Neural cell (in vitro differentiated cells): ENCODE measurements around the gene DOCK7. TPM values are rescaled to one million over a fixed set of nuclear protein-coding genes. Genes with fewer than 3 reads are reported as not detected.

Experiments used
- H2AFZ ChIP-seq: fragments of 200-600, 300-800 bp; sonication (generic), shearing (Covaris generic); 2 replicates; pipeline ENCODE4 v1.6.0; 2014; ENCODE audit warnings: low read depth, mild to moderate bottlenecking, antibody characterized with exemption, low read length, moderate library complexity
- H3F3A ChIP-seq: fragments of 200-600 bp; shearing (Covaris generic); 2 replicates; pipeline ENCODE4 v1.6.1; 2016; ENCODE audit warnings: mild to moderate bottlenecking, moderate library complexity, mixed read lengths, antibody characterized with exemption, low read length; ENCODE audit not compliant: insufficient read depth, poor library complexity, severe bottlenecking
- H3K27ac ChIP-seq: fragments of 200-600, 300-800 bp; sonication (generic), shearing (Covaris generic); 2 replicates; pipeline ENCODE4 v1.5.1; 2014; ENCODE audit warnings: mild to moderate bottlenecking, low read length, moderate library complexity
- H3K27me3 ChIP-seq: fragments of 300-800, 200-600 bp; sonication (generic), shearing (Covaris generic); 2 replicates; pipeline ENCODE4 v1.6.0; 2014; ENCODE audit warnings: mild to moderate bottlenecking, low read depth, low read length, moderate library complexity; ENCODE audit not compliant: insufficient read depth
- H3K36me3 ChIP-seq: fragments of 300-800, 200-600 bp; sonication (generic), shearing (Covaris generic); 2 replicates; pipeline ENCODE4 v1.5.1; 2014; ENCODE audit warnings: mild to moderate bottlenecking, antibody characterized with exemption, low read length, moderate library complexity; ENCODE audit not compliant: insufficient read depth
- H3K4me2 ChIP-seq: fragments of 300-800, 200-600 bp; sonication (generic), shearing (Covaris generic); 2 replicates; pipeline ENCODE4 v1.6.0; 2014; ENCODE audit warnings: mild to moderate bottlenecking, low read length
- H3K4me3 ChIP-seq: fragments of 300-800, 200-600 bp; sonication (generic), shearing (Covaris generic); 2 replicates; pipeline ENCODE4 v1.5.1; 2014; ENCODE audit warnings: mild to moderate bottlenecking, low read length, moderate library complexity
- H3K79me2 ChIP-seq: fragments of 200-600 bp; shearing (Covaris generic); replicated peaks from 2 replicates; pipeline ENCODE4 v1.6.0; 2014; ENCODE audit warnings: mild to moderate bottlenecking, low read length, moderate library complexity; ENCODE audit not compliant: insufficient read depth
- H3K9ac ChIP-seq: fragments of 300-800, 200-600 bp; sonication (generic), shearing (Covaris generic); 2 replicates; pipeline ENCODE4 v1.6.1; 2016; ENCODE audit warnings: mild to moderate bottlenecking, low read length, mixed read lengths
- H3K9me2 ChIP-seq: fragments of 200-600 bp; shearing (Covaris generic); 2 replicates; pipeline ENCODE4 v1.6.1; 2016; ENCODE audit warnings: mild to moderate bottlenecking, low read length, mixed read lengths; ENCODE audit not compliant: insufficient read depth
- H3K9me3 ChIP-seq: fragments of 200-600, 300-800 bp; sonication (generic), shearing (Covaris generic); 2 replicates; pipeline ENCODE4 v1.6.1; 2016; ENCODE audit warnings: mild to moderate bottlenecking, mixed run types, low read length, moderate library complexity, mixed read lengths
- H4K20me1 ChIP-seq: fragments of 200-600 bp; shearing (Covaris generic); 2 replicates; pipeline ENCODE4 v1.6.1; 2016; ENCODE audit warnings: mild to moderate bottlenecking, mixed run types; ENCODE audit not compliant: insufficient read depth
- EP300 ChIP-seq: fragments of 450-650 bp; conservative IDR thresholded peaks from 2 replicates; pipeline ENCODE4 v1.6.1; 2014; ENCODE audit warnings: antibody characterized with exemption, mild to moderate bottlenecking, moderate library complexity; ENCODE audit not compliant: poor library complexity, severe bottlenecking
- EZH2 ChIP-seq: fragments of 200-600, 300-800 bp; shearing (Covaris generic), sonication (generic); IDR thresholded peaks from 2 replicates; pipeline ENCODE4 v1.6.1; 2014; ENCODE audit warnings: antibody characterized with exemption, low read length, borderline replicate concordance, mild to moderate bottlenecking; ENCODE audit not compliant: insufficient read depth, poor library complexity, severe bottlenecking
- MXI1 ChIP-seq: fragments of 450-650 bp; conservative IDR thresholded peaks from 2 replicates; pipeline ENCODE4 v1.6.1; 2014; ENCODE audit warnings: antibody characterized with exemption, mild to moderate bottlenecking; ENCODE audit not compliant: poor library complexity, severe bottlenecking
- POLR2AphosphoS5 ChIP-seq: IDR thresholded peaks from 2 replicates; pipeline ENCODE4 v1.6.1; 2012
- RAD21 ChIP-seq: fragments of 450-650 bp; conservative IDR thresholded peaks from 2 replicates; pipeline ENCODE4 v1.6.1; 2014; ENCODE audit warnings: antibody characterized with exemption, mild to moderate bottlenecking, moderate library complexity
- SMC3 ChIP-seq: fragments of 450-650 bp; conservative IDR thresholded peaks from 2 replicates; pipeline ENCODE4 v1.6.1; 2014; ENCODE audit warnings: antibody characterized with exemption, mild to moderate bottlenecking, moderate library complexity; ENCODE audit not compliant: poor library complexity
- TAF1 ChIP-seq: IDR thresholded peaks from 2 replicates; pipeline ENCODE4 v1.6.1; 2012; ENCODE audit warnings: low read depth
- polyA plus RNA-seq: library from polyadenylated mRNA; depleted of rRNA; stranded (reverse); fragments of >200 nt; gene quantifications from 2 replicates; pipeline ENCODE4 v1.2.3, GENCODE V29; 2014
- TF ChIP-seq, protein P1 (sequence below): IDR thresholded peaks from 2 replicates; pipeline ENCODE4 v1.6.1; 2012; ENCODE audit warnings: borderline replicate concordance
- TF ChIP-seq, protein P2 (sequence below): fragments of 450-650 bp; IDR thresholded peaks from 2 replicates; pipeline ENCODE4 v1.5.1; 2014; ENCODE audit warnings: antibody characterized with exemption, mild to moderate bottlenecking, moderate library complexity; ENCODE audit not compliant: poor library complexity, severe bottlenecking

Gene DOCK7
- polyA plus RNA-seq, 1 donor from 2014 or later = 129 TPM

DNA sequence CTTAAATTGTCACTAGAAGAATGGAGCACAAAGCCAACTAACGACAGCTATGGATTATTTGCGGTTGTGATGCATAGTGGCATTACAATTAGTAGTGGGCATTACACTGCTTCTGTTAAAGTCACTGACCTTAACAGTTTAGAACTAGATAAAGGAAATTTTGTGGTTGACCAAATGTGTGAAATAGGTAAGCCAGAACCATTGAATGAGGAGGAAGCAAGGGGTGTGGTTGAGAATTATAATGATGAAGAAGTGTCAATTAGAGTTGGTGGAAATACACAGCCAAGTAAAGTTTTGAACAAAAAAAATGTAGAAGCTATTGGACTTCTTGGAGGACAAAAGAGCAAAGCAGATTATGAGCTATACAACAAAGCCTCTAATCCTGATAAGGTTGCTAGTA, 237.9 kb downstream of the DOCK7 start:
- H3K36me3 ChIP-seq = no peaks in the 10 kb centered on the region
- H3K9ac ChIP-seq = no peak overlapping the region
- no peak overlapping the region for H3K27ac ChIP-seq
- no peaks in the 10 kb centered on the region for H3K27me3 ChIP-seq
- no peaks in the 10 kb centered on the region for H3K79me2 ChIP-seq
- H3K9me2 ChIP-seq = no peaks in the 10 kb centered on the region
- TF ChIP-seq, protein P1, sequence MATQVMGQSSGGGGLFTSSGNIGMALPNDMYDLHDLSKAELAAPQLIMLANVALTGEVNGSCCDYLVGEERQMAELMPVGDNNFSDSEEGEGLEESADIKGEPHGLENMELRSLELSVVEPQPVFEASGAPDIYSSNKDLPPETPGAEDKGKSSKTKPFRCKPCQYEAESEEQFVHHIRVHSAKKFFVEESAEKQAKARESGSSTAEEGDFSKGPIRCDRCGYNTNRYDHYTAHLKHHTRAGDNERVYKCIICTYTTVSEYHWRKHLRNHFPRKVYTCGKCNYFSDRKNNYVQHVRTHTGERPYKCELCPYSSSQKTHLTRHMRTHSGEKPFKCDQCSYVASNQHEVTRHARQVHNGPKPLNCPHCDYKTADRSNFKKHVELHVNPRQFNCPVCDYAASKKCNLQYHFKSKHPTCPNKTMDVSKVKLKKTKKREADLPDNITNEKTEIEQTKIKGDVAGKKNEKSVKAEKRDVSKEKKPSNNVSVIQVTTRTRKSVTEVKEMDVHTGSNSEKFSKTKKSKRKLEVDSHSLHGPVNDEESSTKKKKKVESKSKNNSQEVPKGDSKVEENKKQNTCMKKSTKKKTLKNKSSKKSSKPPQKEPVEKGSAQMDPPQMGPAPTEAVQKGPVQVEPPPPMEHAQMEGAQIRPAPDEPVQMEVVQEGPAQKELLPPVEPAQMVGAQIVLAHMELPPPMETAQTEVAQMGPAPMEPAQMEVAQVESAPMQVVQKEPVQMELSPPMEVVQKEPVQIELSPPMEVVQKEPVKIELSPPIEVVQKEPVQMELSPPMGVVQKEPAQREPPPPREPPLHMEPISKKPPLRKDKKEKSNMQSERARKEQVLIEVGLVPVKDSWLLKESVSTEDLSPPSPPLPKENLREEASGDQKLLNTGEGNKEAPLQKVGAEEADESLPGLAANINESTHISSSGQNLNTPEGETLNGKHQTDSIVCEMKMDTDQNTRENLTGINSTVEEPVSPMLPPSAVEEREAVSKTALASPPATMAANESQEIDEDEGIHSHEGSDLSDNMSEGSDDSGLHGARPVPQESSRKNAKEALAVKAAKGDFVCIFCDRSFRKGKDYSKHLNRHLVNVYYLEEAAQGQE = no peak
- TF ChIP-seq, protein P2, sequence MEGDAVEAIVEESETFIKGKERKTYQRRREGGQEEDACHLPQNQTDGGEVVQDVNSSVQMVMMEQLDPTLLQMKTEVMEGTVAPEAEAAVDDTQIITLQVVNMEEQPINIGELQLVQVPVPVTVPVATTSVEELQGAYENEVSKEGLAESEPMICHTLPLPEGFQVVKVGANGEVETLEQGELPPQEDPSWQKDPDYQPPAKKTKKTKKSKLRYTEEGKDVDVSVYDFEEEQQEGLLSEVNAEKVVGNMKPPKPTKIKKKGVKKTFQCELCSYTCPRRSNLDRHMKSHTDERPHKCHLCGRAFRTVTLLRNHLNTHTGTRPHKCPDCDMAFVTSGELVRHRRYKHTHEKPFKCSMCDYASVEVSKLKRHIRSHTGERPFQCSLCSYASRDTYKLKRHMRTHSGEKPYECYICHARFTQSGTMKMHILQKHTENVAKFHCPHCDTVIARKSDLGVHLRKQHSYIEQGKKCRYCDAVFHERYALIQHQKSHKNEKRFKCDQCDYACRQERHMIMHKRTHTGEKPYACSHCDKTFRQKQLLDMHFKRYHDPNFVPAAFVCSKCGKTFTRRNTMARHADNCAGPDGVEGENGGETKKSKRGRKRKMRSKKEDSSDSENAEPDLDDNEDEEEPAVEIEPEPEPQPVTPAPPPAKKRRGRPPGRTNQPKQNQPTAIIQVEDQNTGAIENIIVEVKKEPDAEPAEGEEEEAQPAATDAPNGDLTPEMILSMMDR = no peak
- TF ChIP-seq EZH2 (no peak), EP300 (no peak), TAF1 (no peak)
- H3K9me3 ChIP-seq = no peaks in the 10 kb centered on the region
- H3F3A ChIP-seq = no peaks in the 10 kb centered on the region
- no peaks in the 10 kb centered on the region for H4K20me1 ChIP-seq
- H3K4me2 ChIP-seq = no peak overlapping the region
- H3K4me3 ChIP-seq = no peak overlapping the region
- H2AFZ ChIP-seq = no peak overlapping the region

DNA sequence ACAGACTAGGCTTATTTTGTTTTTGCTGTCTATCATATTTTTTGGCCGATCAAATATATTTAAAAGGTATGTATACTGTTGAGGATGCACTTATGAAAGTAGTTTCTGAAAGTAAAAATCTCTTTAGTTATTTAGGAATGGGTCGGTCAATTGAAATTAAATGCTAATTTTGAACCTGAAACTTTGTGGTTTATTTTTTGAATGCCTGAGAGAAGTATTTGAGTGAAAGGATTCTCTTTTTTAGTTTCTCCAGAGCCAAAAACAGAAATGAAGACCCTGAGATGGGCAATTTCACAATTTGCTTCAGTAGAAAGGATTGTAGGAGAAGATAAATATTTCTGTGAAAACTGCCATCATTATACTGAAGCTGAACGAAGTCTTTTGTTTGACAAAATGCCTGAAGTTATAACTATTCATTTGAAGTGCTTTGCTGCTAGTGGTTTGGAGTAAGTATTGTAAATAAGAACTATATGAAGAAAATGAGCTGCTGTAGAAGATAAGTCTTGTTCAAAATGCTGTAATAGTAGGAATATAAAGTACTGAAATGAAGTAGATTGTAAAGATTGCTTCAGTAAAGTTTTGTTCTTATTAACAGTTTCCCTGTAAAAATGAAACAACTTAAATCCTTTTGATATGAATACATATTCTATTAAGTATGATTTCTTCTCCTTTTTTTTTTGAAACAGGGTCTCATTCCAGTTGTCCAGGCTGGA, 239.8 kb downstream of the DOCK7 start:
- H3K36me3 ChIP-seq = no peaks in the 10 kb centered on the region
- TF ChIP-seq SMC3 (no peak), EZH2 (no peak), RAD21 (no peak), TAF1 (no peak), POLR2AphosphoS5 (no peak), MXI1 (no peak), EP300 (no peak)
- TF ChIP-seq, protein P2 = no peak
- TF ChIP-seq, protein P1 = no peak

More for the DNA sequence above, 239.8 kb downstream of the DOCK7 start:
- Histone ChIP-seq H2AFZ (no peak overlapping the region), H4K20me1 (no peaks in the 10 kb centered on the region), H3K27ac (no peak overlapping the region), H3K79me2 (peaks cover 4% of the 10 kb centered on the region), H3K27me3 (no peaks in the 10 kb centered on the region), H3K9ac (no peak overlapping the region), H3F3A (no peaks in the 10 kb centered on the region), H3K9me3 (no peaks in the 10 kb centered on the region), H3K4me2 (no peak overlapping the region), H3K4me3 (no peak overlapping the region), H3K9me2 (no peaks in the 10 kb centered on the region)
